ENCODE measurements around the gene CARD14. TPM values are rescaled to one million over a fixed set of nuclear protein-coding genes. Genes with fewer than 3 reads are reported as not detected.
A peak's percentile ranks its signal among the peaks of the same experiment; 100 is the strongest.
"Not testable (repeated sequence)": the region's sequence is repeated elsewhere in the genome, so short reads cannot be mapped to it uniquely, and the experiment has no call there.

The CARD14 gene
- total RNA-seq, 1 experiment from 2014 or later, result not detected

- no peaks in the 10 kb centered on the region for H3K27me3 Mint-ChIP-seq (ENCODE audit: insufficient read depth, unreplicated experiment)
- DNase-seq (ENCODE audit: unreplicated experiment), result peak; percentile 20
- H3K36me3 Mint-ChIP-seq (ENCODE audit: insufficient read depth, unreplicated experiment), result peaks cover 16% of the 10 kb centered on the region
- intact Hi-C loops (cut with micrococcal nuclease), result no loop called here
- no peak overlapping the region for H3K27ac Mint-ChIP-seq (ENCODE audit: low read depth, unreplicated experiment)
- no TSS peak for BruUV-seq (replicated peaks)
- no peak for TF ChIP-seq CTCF (IDR thresholded peaks at IDR 0.05; ENCODE audit: unreplicated experiment)
- H3K4me1 Mint-ChIP-seq (ENCODE audit: insufficient read depth, unreplicated experiment), result peaks cover 7% of the 10 kb centered on the region
- H3K9me3 Mint-ChIP-seq (ENCODE audit: unreplicated experiment), result no peaks in the 10 kb centered on the region
- no peak overlapping the region for H3K4me3 Mint-ChIP-seq (ENCODE audit: unreplicated experiment)
- ChIA-PET CTCF (interaction anchor here (1.0 kb wide), 1 partner anchor 44 kb away, joined by 3 read pairs; no protein-coding TSS in a partner anchor), POLR2A (interaction anchor here (0.6 kb wide), 1 partner anchor 46 kb away, joined by 3 read pairs; no protein-coding TSS in a partner anchor)
Measured at GRCh38 chr17:80151333-80151732, 18.5 kb upstream of the CARD14 start.

- ChIA-PET POLR2A (no interaction called here), CTCF (interaction anchor here (1.0 kb wide), 1 partner anchor 44 kb away, joined by 3 read pairs; no protein-coding TSS in a partner anchor)
- TF ChIP-seq CTCF (IDR thresholded peaks at IDR 0.05; ENCODE audit: unreplicated experiment), result no peak
- no peak overlapping the region for H3K27ac Mint-ChIP-seq (ENCODE audit: low read depth, unreplicated experiment)
- no peak for DNase-seq (ENCODE audit: unreplicated experiment)
- peaks cover 16% of the 10 kb centered on the region for H3K36me3 Mint-ChIP-seq (ENCODE audit: insufficient read depth, unreplicated experiment)
- H3K4me1 Mint-ChIP-seq (ENCODE audit: insufficient read depth, unreplicated experiment), result peaks cover 7% of the 10 kb centered on the region
- no peaks in the 10 kb centered on the region for H3K27me3 Mint-ChIP-seq (ENCODE audit: insufficient read depth, unreplicated experiment)
- intact Hi-C loops (cut with micrococcal nuclease), result no loop called here
- no peak overlapping the region for H3K4me3 Mint-ChIP-seq (ENCODE audit: unreplicated experiment)
- H3K9me3 Mint-ChIP-seq (ENCODE audit: unreplicated experiment), result no peaks in the 10 kb centered on the region
- no TSS peak for BruUV-seq (replicated peaks)
Measured at GRCh38 chr17:80152081-80152702, 17.6 kb upstream of the CARD14 start.

GRCh38 chr17:80153004-80153403 lies 16.8 kb upstream of the CARD14 start:
- ChIA-PET POLR2A (no interaction called here), CTCF (no interaction called here)
- Mint-ChIP-seq H3K9me3 (ENCODE audit: unreplicated experiment) (no peaks in the 10 kb centered on the region), H3K4me3 (ENCODE audit: unreplicated experiment) (no peak overlapping the region), H3K36me3 (ENCODE audit: insufficient read depth, unreplicated experiment) (peaks cover 13% of the 10 kb centered on the region), H3K4me1 (ENCODE audit: insufficient read depth, unreplicated experiment) (peaks cover 7% of the 10 kb centered on the region), H3K27me3 (ENCODE audit: insufficient read depth, unreplicated experiment) (no peaks in the 10 kb centered on the region), H3K27ac (ENCODE audit: low read depth, unreplicated experiment) (no peak overlapping the region)
- intact Hi-C loops (cut with micrococcal nuclease), result no loop called here
- no peak for DNase-seq (ENCODE audit: unreplicated experiment)
- no TSS peak for BruUV-seq (replicated peaks)
- TF ChIP-seq CTCF (IDR thresholded peaks at IDR 0.05; ENCODE audit: unreplicated experiment), result no peak

- CTCF ChIA-PET, result no interaction called here
- no peak for DNase-seq (ENCODE audit: unreplicated experiment)
- H3K4me1 Mint-ChIP-seq (ENCODE audit: insufficient read depth, unreplicated experiment), result peaks cover 7% of the 10 kb centered on the region
Measured at GRCh38 chr17:80154166-80154565, 15.7 kb upstream of the CARD14 start.

GRCh38 chr17:80155600-80155999 lies 14.2 kb upstream of the CARD14 start:
- DNase-seq (ENCODE audit: unreplicated experiment); POLR2A ChIA-PET; H3K27ac Mint-ChIP-seq (ENCODE audit: low read depth, unreplicated experiment); H3K4me3 Mint-ChIP-seq (ENCODE audit: unreplicated experiment); H3K9me3 Mint-ChIP-seq (ENCODE audit: unreplicated experiment); BruUV-seq (replicated peaks); H3K27me3 Mint-ChIP-seq (ENCODE audit: insufficient read depth, unreplicated experiment); H3K4me1 Mint-ChIP-seq (ENCODE audit: insufficient read depth, unreplicated experiment); H3K36me3 Mint-ChIP-seq (ENCODE audit: insufficient read depth, unreplicated experiment); intact Hi-C loops (cut with micrococcal nuclease): not testable (repeated sequence)
- CTCF ChIA-PET, result interaction anchor here (0.7 kb wide), 1 partner anchor 32 kb away, joined by 3 read pairs; no protein-coding TSS in a partner anchor

More at GRCh38 chr17:80154166-80154565, 15.7 kb upstream of the CARD14 start:
- H3K27me3 Mint-ChIP-seq (ENCODE audit: insufficient read depth, unreplicated experiment), result no peaks in the 10 kb centered on the region
- H3K4me3 Mint-ChIP-seq (ENCODE audit: unreplicated experiment), result no peak overlapping the region
- no TSS peak for BruUV-seq (replicated peaks)
- POLR2A ChIA-PET, result no interaction called here
- H3K9me3 Mint-ChIP-seq (ENCODE audit: unreplicated experiment), result no peaks in the 10 kb centered on the region
- H3K27ac Mint-ChIP-seq (ENCODE audit: low read depth, unreplicated experiment), result no peak overlapping the region
- H3K36me3 Mint-ChIP-seq (ENCODE audit: insufficient read depth, unreplicated experiment), result peaks cover 3% of the 10 kb centered on the region
- no peak for TF ChIP-seq CTCF (IDR thresholded peaks at IDR 0.05; ENCODE audit: unreplicated experiment)
- intact Hi-C loops (cut with micrococcal nuclease), result no loop called here
